Measurements from ENCODE around the gene RPUSD1.

GRCh38 chr16:762595-763268 lies 25.4 kb downstream of the RPUSD1 start:
- TF ChIP-seq CTCF (conservative IDR thresholded peaks at IDR 0.05), result no peak
- TF ChIP-seq EZH2 (IDR thresholded peaks at IDR 0.05; ENCODE audit: low read depth), result no peak

Data from PC-9 (cell line).